ENCODE results near the gene SUSD4. TPM values are rescaled to one million over a fixed set of nuclear protein-coding genes. Genes with fewer than 3 reads are reported as not detected.

The SUSD4 gene
- total and polyA plus RNA-seq, 9 of the 15 experiments (the other 6 are each of a cell fraction or from before 2014, with no cell fraction given) = 0.06 to 1.7 (median 0.09) TPM; not detected in 4

- BruUV-seq (replicated peaks) = no TSS peak
- WGBS (ENCODE audit: insufficient coverage, low coverage, missing lambda C conversion rate) = 4% methylated on average over 5 of the region's 5 CpGs
- CTCF ChIA-PET (ENCODE audit: low intra/inter-chr PET ratio) = no interaction called here
- TF ChIP-seq REST (IDR thresholded peaks at IDR 0.05; ENCODE audit: borderline replicate concordance) (no peak), REST (CRISPR knock-in tag; IDR thresholded peaks at IDR 0.05; ENCODE audit: low read depth) (no peak), RFX1 (IDR thresholded peaks at IDR 0.05) (no peak), CREM (IDR thresholded peaks at IDR 0.05; ENCODE audit: low read depth) (no peak), POLR2G (IDR thresholded peaks at IDR 0.05; ENCODE audit: low read depth, low read length) (no peak), ZNF253 (CRISPR knock-in tag; conservative IDR thresholded peaks at IDR 0.05) (no peak), ESRRB (CRISPR knock-in tag; IDR thresholded peaks at IDR 0.05; ENCODE audit: borderline replicate concordance) (no peak)
These were observed 56.4 kb downstream of the SUSD4 start for GRCh38 chr1:223307544-223307943.

More at GRCh38 chr1:223307544-223307943, 56.4 kb downstream of the SUSD4 start:
- Histone ChIP-seq H3K4me3 (no peak overlapping the region), H3K4me2 (ENCODE audit: insufficient read depth, low read length) (no peak overlapping the region), H4K20me1 (replicated peaks; ENCODE audit: control insufficient read depth, insufficient read depth, low read length) (no peaks in the 10 kb centered on the region), H3K9me3 (replicated peaks; ENCODE audit: control insufficient read depth, insufficient read depth, low read depth, low read length) (no peaks in the 10 kb centered on the region), H3K27ac (ENCODE audit: extremely low read depth, low read depth, low read length) (no peak overlapping the region), H3K79me2 (ENCODE audit: control insufficient read depth, insufficient read depth, low read length) (no peaks in the 10 kb centered on the region), H3K9ac (ENCODE audit: insufficient read depth in 1 of 2, low read depth in 2 of 2, low read length in 2 of 2) (no peak overlapping the region), H2AFZ (ENCODE audit: low read depth, low read length) (no peak overlapping the region), H3K36me3 (ENCODE audit: control insufficient read depth, insufficient read depth, low read length) (no peaks in the 10 kb centered on the region), H3K27me3 (ENCODE audit: control insufficient read depth in 2 of 2, insufficient read depth in 2 of 2, low read length in 2 of 2) (no peaks in the 10 kb centered on the region), H3K4me1 (replicated peaks in 1 of 2; ENCODE audit: control insufficient read depth in 2 of 2, insufficient read depth in 2 of 2, low read length in 2 of 2) (no peaks in the 10 kb centered on the region; a peak in 1 of 5 replicates), H3K9me1 (ENCODE audit: control insufficient read depth, insufficient read depth, low read length) (no peaks in the 10 kb centered on the region)
- ATAC-seq (no peak), FAIRE-seq (no peak), DNase-seq (ENCODE audit: extremely low read depth in 1 of 4, low spot score in 3 of 4) (no peak)
- intact Hi-C loops (cut with micrococcal nuclease) (no loop called here), in situ Hi-C loops (cut with MboI) (no loop called here)
- POLR2A ChIA-PET = interaction anchor here (1.4 kb wide), 1 partner anchor 21 kb away, joined by 3 read pairs; no protein-coding TSS in a partner anchor

Measured in K562 (cell line).